GM12864 (cell line): Measurements from ENCODE around the gene PARN.
"Not testable (repeated sequence)": the region's sequence is repeated elsewhere in the genome, so short reads cannot be mapped to it uniquely, and the experiment has no call there.

Experiments used
- DNase-seq: peaks from one replicate; pipeline ENCODE4 v3.0.0-alpha.2; 2011; ENCODE audit warnings: low read depth
- H3K4me3 ChIP-seq: 2 replicates; pipeline ENCODE4 v1.5.1; 2011; ENCODE audit warnings: mild to moderate bottlenecking, low read depth, low read length, control low read depth
- CTCF ChIP-seq: IDR thresholded peaks from 2 replicates; pipeline ENCODE4 v1.5.1; 2011; ENCODE audit warnings: low read depth, mild to moderate bottlenecking, moderate library complexity, low read length, control low read depth, inconsistent platforms; ENCODE audit errors: missing control alignments

Gene PARN

GRCh38 chr16:14585287-14585686 is 44.8 kb downstream of the PARN start:
- H3K4me3 ChIP-seq, result no peak overlapping the region
- no peak for TF ChIP-seq CTCF
- no peak for DNase-seq

GRCh38 chr16:14580926-14581325 is 49.1 kb downstream of the PARN start:
- H3K4me3 ChIP-seq, DNase-seq: not testable (repeated sequence)

GRCh38 chr16:14579266-14579665 is 50.8 kb downstream of the PARN start:
- no peak for DNase-seq
- no peak overlapping the region for H3K4me3 ChIP-seq
- no peak for TF ChIP-seq CTCF

DNA sequence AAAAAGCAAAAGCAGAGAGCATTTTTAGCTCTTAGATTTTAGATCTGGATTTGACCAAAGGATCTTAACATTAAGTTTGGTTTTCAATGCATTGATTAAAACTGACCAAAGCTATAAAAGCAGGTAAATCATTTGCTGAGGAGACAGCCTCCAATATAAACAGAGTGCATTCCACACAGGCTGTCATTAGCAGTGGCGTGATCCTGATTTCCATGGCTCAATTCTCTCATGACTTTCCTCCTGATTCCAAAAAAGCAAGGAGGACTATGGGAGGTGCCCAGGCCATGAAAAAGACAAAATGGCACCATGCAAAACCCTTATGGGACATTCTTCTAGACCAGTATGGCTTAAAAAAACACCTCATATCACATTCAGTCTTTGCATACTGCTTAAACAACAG is 53.5 kb downstream of the PARN start:
- no peak for TF ChIP-seq CTCF
- DNase-seq, result no peak
- no peak overlapping the region for H3K4me3 ChIP-seq

DNA sequence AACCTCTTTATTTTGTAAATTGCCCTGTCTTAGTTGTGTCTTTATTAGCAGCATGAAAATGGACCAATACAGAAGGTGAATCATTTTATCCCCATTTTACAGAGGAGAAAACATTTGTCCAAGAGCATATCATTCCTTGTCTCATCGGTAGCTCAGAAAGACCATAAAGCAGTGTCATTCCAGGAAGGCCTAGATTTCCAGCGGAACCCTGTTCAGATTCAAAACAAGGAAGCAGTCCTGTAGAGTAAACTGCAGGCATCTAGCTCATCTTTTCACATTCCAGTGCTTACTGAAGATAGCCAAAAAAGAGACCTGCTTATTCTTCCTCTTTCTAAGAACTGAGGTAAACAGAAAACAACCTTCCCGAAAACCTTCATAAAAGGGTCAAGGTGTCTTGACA is 54.0 kb downstream of the PARN start:
- DNase-seq, result no peak
- H3K4me3 ChIP-seq, result no peak overlapping the region
- no peak for TF ChIP-seq CTCF

GRCh38 chr16:14574698-14575415 is 55.2 kb downstream of the PARN start:
- not testable (repeated sequence) for DNase-seq

GRCh38 chr16:14572535-14572934 is 57.5 kb downstream of the PARN start:
- TF ChIP-seq CTCF, result no peak
- H3K4me3 ChIP-seq, result no peak overlapping the region

More at GRCh38 chr16:14574698-14575415, 55.2 kb downstream of the PARN start:
- H3K4me3 ChIP-seq, result not testable (repeated sequence)

DNA sequence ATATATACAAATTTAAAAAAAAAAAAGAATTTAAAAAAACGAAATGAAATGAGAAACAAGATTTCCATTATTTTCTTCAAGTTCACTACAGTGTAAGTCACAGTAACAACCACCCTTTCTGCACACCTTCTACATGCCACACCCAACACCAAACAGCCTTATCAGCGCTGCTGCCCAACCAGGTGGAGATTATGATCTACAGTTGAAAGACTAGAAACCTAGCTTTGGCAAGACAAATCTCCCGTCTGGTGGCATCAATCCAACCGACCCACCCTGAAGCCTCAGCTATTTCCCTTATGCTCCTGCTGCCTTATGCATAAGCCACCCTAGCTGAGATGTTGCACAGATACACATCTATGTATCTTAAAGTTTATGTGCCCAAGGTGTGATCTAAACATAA is 60.8 kb downstream of the PARN start:
- no peak for DNase-seq
- H3K4me3 ChIP-seq, result no peak overlapping the region
- TF ChIP-seq CTCF, result no peak

More at GRCh38 chr16:14572535-14572934, 57.5 kb downstream of the PARN start:
- DNase-seq, result no peak
